Right forelimb (tissue), 1 donor: ENCODE results near the gene CREB5.

ENCODE experiments used
- DNase-seq: peaks from one replicate; pipeline ENCODE4 v3.0.0-alpha.2; 2018

CREB5 gene

DNA sequence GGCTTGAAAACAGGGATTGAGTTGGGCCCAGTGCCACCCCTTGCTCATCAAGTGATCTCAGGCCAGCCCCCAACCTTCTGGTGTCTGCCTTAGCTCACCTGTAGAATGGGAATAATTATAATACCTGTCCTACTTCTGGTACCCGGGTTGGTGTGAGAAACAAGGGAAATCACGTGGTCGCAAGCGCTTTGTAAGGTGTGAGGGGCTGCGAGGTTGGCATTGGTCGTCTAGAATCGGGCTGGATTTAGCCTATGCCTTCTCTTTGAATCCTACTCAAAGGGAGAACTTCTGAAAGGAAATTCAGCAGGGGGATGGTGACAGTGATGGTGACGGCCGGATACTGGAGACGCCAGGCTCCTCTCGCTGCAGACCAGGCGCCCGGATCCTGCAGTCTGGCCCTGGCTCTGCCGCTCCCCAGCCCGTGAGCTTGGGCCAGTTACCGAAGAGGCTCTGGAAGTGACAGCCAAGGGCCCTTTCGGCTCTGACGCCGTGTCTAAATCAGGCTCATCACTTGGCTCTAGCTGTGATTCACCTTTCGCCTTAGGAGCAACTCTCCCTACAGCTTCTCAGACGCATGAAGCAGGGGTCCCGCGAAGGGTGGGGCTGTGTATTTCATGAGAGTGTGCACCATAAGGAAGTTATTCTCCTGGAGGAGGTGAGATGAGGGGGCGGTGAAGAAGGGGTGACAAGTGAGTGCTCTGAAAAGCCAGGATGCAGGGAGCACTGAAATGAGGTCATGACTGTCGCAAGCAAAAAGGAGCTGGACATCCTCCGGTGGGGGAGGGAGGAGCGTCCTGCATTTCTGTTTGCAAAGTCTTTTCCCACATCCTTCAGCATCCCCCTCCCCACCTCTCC is 4.0 kb upstream of the CREB5 start:
- DNase-seq = no peak

DNA sequence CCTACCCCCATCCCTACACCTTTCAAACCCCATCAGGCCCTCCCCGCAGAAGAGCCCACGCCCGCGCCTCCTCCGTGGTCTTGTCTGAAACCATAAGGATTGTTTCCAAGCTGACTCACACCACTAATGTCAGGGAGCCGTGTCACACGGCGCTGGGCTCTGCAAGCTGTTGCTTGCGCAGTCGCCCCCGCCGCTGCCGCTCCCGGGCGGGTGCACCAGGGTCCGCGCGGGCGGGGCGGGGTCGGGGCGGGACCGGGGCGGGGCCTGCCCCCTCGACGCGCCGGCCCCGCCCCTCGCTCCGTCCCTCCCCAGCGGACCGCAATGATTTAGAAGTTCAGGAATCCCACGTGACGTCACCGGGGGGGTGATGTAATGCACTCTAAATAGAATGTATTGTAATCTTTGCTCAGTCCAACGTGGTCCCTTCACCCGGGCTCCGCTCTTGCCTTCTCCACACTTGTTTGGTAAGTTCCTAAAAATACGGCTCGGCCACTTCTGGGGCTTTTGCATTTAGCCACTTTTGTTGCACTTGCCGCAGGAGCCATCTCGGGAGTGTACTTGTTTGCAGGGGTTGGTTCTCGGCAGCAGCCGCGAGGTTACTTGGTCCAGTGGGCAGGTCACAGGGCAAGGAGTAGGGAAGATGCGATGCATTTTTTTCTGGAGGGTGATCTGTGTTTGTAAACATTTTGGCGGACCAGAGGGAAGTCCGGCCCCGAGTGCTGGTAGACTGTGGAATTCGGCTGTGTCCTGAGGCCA is 3.2 kb upstream of the CREB5 start:
- DNase-seq = peak; percentile 95

DNA sequence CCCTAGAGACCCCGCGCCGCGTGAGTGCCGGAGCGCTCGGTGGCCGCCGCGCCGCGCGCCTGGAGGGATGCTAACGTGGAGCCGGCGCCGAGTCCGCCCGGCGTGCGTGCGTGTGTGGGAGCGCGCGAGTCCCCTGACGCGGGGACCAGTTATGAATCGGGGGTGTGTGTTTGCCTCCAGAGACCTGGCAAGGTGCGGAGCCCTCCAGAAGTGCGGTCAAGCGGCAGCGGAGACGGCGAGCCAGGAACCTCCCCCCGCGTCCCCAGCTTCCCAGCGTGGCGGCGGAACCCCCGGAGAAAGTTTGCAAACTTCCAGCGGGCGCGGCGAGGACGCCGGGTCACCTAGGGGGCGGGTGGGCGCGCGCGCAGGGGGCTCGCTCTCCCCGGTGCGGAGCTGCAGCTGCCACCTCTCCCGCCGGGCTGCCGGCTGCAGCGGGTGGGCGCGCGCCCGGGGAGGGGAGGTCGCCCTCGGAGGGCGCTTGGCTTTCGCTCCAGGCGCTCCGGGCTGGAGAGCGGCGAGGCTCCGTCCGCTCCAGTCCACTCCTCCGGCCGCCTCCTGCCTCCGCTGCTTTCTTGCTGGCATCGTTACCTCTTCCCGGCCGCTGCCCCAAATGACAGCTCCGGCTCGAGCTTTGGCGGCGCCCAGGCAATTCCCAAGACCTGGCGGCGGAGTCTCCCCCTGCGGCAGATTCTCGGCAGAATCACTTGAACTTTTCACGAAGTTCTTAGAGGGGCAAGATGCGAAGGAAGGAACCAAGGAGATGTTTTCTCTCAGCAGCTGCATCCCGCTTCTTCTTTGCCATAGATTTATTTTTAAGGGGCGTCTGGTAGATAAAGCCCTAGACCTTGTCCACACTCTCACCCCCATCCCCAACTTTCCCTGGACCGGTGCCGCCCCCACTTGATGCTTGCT is 2.3 kb upstream of the CREB5 start:
- DNase-seq = peak; percentile 78

- DNase-seq = peak; percentile 62
Measured at GRCh38 chr7:28410628-28411531, 1.4 kb upstream of the CREB5 start.

- DNase-seq = no peak
Measured at GRCh38 chr7:28413011-28413410, 693 bp downstream of the CREB5 start.

- no peak for DNase-seq
Measured at GRCh38 chr7:28414453-28414852, 2.1 kb downstream of the CREB5 start.

DNA sequence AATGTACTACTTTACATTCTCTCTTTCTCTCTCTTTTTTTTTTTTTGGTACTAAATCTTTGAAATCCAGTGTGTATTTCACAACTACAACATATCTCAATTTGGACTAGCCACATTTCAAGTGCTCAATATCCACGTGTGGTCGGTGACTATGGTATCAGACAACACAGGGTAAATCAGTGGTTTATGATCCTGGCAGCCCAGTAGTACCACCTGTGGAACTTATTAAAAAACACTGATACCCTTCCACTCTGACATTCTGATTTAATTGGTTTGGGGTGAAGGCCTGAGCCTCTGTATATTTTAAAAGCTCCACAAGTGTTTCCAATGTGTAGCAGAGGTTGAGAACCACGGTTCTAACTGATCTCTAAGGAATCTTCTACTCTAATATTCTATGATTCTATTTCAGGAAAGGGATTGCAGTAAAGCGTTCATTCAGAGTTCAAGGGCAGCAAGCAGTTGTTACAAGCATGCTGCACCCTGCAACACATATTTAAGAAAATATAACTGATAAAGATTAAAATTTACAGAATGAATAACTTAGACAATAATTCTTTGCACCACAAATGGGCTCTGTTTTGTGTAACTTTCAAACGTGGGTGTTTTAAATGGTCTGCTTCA is 5.1 kb downstream of the CREB5 start:
- DNase-seq = no peak

DNA sequence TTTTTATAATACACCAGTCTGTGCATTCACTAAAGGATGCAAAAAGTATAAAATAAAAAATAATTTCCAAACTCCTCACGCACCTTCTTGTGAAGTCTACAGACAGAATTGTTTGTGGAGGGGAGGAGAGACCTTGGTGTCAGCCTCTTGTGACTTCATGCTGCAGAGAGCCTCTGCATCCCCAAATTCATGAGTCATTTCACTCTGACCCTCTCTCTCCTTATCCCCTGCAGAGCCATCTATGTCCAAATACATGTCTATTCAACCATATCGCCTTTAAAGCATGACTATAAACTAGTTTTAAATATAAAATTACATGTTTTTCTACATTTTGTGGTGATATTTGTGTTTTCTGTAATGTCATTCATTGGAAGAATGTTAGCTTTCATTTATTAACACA is 6.0 kb downstream of the CREB5 start:
- DNase-seq = no peak

GRCh38 chr7:28418966-28419365 is 6.6 kb downstream of the CREB5 start:
- DNase-seq = no peak

DNA sequence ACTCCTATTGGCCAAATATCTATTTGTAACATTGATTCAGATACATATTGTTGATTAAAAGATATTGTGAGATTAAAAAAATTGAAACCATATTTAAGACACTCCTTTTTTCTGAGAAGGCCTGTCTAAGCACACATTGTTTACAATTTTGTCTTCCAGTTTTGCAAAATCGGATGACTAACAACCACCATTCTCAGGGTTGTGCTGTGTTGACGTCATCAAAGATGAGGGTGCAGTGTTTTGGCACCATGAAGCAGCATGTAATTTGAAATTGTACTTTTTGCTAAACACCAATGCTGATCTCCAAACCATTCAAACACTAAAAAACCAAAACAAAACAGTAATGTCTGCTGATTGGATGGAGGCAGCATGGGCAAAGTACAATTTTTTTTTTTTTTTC is 7.4 kb downstream of the CREB5 start:
- no peak for DNase-seq

DNA sequence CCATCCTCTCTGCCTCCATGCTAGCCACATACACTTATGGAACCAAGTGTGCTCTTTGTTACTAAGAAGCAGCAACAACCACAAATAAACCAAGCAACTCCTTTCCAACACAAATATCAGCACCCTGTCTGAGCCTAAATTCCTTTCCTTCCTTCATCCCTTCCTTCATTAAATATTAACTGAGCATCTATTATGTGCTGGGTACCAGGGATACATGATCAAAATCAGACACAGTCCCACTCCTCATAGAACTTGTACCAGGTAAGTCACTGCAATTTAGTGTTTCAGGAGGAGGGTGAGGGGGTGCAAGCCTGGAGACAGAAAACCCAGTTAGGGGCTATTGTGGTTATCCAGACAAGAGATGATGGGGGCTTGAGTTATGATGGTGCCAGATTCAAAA is 10.8 kb downstream of the CREB5 start:
- DNase-seq = no peak

DNA sequence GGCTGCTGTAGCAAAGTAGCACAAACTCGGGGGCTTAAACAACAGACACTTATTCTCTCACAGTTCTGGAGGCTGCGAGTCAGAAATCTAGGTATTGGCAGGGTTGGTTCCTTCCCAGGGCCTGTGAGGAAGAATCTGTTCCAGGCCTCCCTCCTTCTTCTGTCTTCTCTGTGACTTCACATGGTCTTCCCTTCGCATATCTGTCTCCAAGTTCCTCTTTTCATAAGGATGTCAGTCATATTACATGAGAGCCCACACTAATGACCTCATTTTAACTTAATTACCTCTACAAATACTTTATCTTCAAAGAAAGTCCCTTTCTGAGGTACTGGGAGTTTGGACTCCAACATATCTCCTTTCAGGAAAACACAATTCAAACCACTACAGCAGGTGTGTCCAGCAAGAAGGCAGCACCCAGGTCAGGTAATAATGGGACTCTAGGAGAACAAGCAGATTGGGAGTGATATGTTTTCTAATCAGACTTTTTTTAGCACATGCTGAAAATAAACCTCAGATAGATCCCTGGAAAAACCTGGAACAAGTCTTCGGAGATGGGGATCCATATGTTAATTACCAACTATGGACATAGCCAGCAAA is 11.7 kb downstream of the CREB5 start:
- no peak for DNase-seq

DNA sequence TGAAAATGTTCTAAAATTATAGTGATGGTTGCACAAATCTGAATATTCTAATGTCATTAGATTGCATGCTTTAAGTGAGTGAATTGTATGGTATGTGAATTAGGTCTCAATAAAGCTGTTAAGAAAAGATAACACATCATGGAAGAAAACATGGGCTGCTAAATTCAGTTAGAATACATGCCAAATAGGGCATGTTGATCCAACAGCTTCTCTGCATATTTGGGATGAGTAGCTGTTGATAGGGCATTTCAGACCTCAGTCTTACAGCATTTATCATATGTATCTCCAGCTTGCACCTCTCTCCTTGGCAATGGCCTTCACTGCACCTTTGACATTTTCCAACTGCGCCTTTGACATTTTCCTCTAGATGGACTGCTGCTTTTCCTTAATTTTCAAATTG is 13.2 kb downstream of the CREB5 start:
- DNase-seq = no peak

- no peak for DNase-seq
Measured at GRCh38 chr7:28427236-28427635, 14.9 kb downstream of the CREB5 start.

DNA sequence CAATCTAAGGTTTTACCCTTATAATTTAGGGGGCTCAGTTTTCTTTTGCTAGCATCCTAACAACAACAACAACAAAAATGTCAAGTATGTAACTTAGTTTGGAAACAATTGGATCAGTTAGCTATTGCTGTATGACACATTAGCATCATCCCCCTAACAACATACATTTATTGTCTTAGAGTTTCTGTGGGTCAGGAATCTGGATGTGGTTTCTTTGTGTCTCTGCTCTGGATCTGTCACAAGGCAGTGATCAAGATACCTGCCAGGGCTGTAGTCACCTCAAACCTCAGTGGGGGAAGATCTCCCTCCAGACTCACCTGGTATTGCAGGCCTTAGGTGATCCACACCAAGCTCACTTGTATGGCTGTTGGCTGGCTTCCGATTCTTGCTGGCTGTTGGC is 18.3 kb downstream of the CREB5 start:
- DNase-seq = no peak

DNA sequence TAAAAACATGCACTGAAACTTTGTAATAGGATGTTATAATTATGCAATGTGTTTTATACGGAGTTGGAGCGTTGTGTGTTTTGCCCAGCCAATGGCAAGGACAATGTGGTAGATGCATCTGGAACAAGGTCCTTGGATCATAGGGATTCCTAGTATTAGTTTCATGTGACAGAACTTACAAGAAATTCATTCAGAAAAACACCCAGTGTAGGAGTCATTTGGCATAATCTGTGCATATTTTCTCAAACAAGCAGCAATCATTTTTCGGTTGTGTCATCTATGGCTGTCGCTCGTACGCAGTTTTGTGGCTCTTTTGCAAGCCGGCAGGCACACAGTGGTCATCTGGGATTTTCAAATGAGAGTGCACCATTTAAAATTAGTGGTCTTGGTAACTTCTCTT is 19.8 kb downstream of the CREB5 start:
- no peak for DNase-seq

- no peak for DNase-seq
Measured at GRCh38 chr7:28433039-28433438, 20.7 kb downstream of the CREB5 start.

DNA sequence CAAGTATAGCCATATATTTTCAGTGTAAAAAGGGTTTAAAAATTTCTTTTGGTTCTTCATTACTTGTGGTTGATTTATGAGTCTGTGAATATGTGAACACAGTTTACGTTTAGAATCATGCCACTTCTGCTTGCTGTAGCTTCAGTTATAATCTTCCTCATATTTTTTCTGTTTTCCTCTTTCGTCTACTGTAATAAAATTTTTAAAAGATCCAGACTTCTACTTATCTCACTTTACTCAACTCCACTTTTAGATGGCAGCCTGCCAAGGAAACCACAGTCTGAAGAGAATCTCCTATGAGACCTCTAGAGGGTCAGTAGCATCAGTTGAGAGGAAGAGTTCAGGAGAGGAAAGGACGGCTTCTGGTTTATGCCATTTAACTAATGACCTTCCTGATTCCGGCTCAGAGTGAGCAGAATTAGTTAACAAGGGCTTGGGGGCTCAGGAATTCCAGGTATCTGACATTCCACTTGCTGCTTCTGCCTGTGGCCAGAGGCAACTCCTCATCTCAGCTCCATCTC is 21.4 kb downstream of the CREB5 start:
- DNase-seq = no peak

DNA sequence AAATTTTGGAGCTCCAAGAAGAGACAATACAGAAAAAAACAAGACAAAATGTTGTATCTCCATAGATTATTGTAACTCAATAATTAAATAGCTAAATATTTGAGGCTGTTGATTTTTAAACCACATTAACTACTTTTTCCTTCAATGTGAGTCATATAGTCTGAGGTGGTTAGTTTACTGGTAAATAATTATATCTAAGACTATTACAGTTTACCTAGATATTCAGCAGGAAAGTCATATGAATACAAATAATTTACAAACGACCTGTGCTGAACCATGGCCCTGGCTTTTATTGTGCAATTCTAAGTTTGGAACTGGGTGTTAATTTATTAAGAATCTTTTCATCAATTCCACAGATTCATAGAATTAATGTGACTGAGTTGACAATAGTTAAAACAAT is 22.2 kb downstream of the CREB5 start:
- DNase-seq = no peak

DNA sequence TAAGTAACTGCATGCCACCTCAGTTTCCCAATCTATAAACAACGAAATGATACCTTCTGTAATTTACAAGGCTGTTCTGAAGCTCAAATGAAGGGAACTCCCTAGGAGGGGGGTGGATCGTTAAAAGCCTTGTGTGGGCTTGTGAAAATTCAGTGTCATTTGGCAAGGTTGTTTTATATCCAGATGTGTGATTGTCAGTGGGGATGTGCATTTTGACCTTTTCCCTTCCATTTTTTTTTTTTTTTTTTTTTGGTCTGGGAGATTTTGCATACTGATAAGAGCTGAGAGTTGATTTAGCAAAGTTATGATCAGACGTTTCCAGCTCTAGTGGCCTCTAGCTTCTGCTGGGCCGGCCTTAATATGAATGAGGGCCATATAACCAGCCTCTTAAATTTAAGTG is 22.8 kb downstream of the CREB5 start:
- no peak for DNase-seq
